Testis (tissue), 2 donors: Measurements from ENCODE around the gene FOXN3.

Experiments
- CTCF ChIP-seq, 3 experiments: fragments of 450-650 bp in 2 of 3; fragments of 200-600 bp in 1 of 3; sonication (generic) in 1 of 3; IDR thresholded peaks; one replicate each; pipeline ENCODE4 v1.5.1; 2016 to 2019; ENCODE audit warnings: antibody characterized with exemption in 3 of 3, mild to moderate bottlenecking in 2 of 3, moderate library complexity in 1 of 3
- POLR2A ChIP-seq: fragments of 450-650 bp; IDR thresholded peaks from one replicate; pipeline ENCODE4 v1.6.1; 2017; ENCODE audit warnings: antibody characterized with exemption, mild to moderate bottlenecking, moderate library complexity

- TF ChIP-seq CTCF (IDR thresholded peaks at IDR 0.05) (no peak), POLR2A (no peak)
These were observed 15.2 kb upstream of the FOXN3 start for GRCh38 chr14:89432226-89432625.
